PC-9 (cell line): Measurements from ENCODE around the gene EYA2. TPM values are rescaled to one million over a fixed set of nuclear protein-coding genes. Genes with fewer than 3 reads are reported as not detected.
A peak's percentile ranks its signal among the peaks of the same experiment; 100 is the strongest.

Experiments
- BruUV-seq: library from RNA; stranded (reverse); fragments of 400-500 nt; replicated peaks from 2 replicates; lab custom pipeline; 2021; lab: Mats Ljungman, UMichigan
- CTCF ChIA-PET: fragments of 300-600 bp; sonication (Branson Sonifier 250); formaldehyde crosslinking; loops from one replicate; lab custom pipeline; 2022; ENCODE audit warnings: antibody characterized with exemption; lab: Charles Lee
- POLR2A ChIA-PET: fragments of 300-600 bp; sonication (Branson Sonifier 250); formaldehyde crosslinking; loops from one replicate; lab custom pipeline; 2022; ENCODE audit warnings: antibody characterized with exemption; ENCODE audit not compliant: unreplicated experiment; lab: Charles Lee
- DNase-seq, 2 experiments: peaks; one replicate each; pipeline versions ENCODE4 v3.0.0 to v3.0.0-alpha.2; 2015 to 2022; ENCODE audit warnings: mixed read lengths in 1 of 2
- H2AFZ ChIP-seq: fragments of 200-600 bp; sonication (generic); 2 replicates; pipeline ENCODE4 v1.8.1; 2017; ENCODE audit warnings: antibody characterized with exemption
- H3F3A ChIP-seq: fragments of 200-600 bp; sonication (generic); 2 replicates; pipeline ENCODE4 v1.8.1; 2017; ENCODE audit warnings: antibody characterized with exemption, mild to moderate bottlenecking, low read depth; ENCODE audit not compliant: insufficient read depth
- H3K27ac ChIP-seq: fragments of 200-600 bp; sonication (generic); 2 replicates; pipeline ENCODE4 v1.6.1; 2016; ENCODE audit warnings: mixed run types
- H3K27me3 ChIP-seq: fragments of 200-600 bp; sonication (generic); 2 replicates; pipeline ENCODE4 v1.6.1; 2016; ENCODE audit warnings: low read depth, mixed run types; ENCODE audit not compliant: insufficient read depth
- H3K36me3 ChIP-seq: fragments of 200-600 bp; sonication (generic); 2 replicates; pipeline ENCODE4 v1.6.1; 2016; ENCODE audit warnings: low read depth, mixed run types
- H3K4me1 ChIP-seq: fragments of 200-600 bp; sonication (generic); replicated peaks from 2 replicates; pipeline ENCODE4 v1.6.1; 2016; ENCODE audit warnings: mixed run types; ENCODE audit not compliant: insufficient read depth
- H3K4me2 ChIP-seq: fragments of 200-600 bp; sonication (generic); 2 replicates; pipeline ENCODE4 v1.6.1; 2017; ENCODE audit warnings: mixed run types
- H3K4me3 ChIP-seq: fragments of 200-600 bp; sonication (generic); 2 replicates; pipeline ENCODE4 v1.6.1; 2016; ENCODE audit warnings: mixed run types
- H3K79me2 ChIP-seq: fragments of 200-600 bp; sonication (generic); 2 replicates; pipeline ENCODE4 v1.6.1; 2017; ENCODE audit warnings: low read depth, mixed run types
- H3K9me2 ChIP-seq: fragments of 200-600 bp; sonication (generic); 2 replicates; pipeline ENCODE4 v1.8.1; 2017; ENCODE audit warnings: mild to moderate bottlenecking; ENCODE audit not compliant: insufficient read depth
- H3K9me3 ChIP-seq: fragments of 200-600 bp; sonication (generic); 2 replicates; pipeline ENCODE4 v1.8.1; 2016; ENCODE audit warnings: low read depth; ENCODE audit not compliant: insufficient read depth
- H4K20me1 ChIP-seq: fragments of 200-600 bp; sonication (generic); 2 replicates; pipeline ENCODE4 v1.8.1; 2017; ENCODE audit not compliant: insufficient read depth
- EZH2 ChIP-seq: fragments of 200-600 bp; sonication (generic); IDR thresholded peaks from 2 replicates; pipeline ENCODE4 v1.8.0; 2017; ENCODE audit warnings: antibody characterized with exemption, low read depth
- intact Hi-C: fragments of 100-400 bp; cut with micrococcal nuclease; formaldehyde crosslinking; loops from one replicate; pipeline ENCODE4 v1.10.0; 2022; ENCODE audit not compliant: unreplicated experiment
- total RNA-seq: library from RNA; stranded (reverse); gene quantifications from 2 replicates; pipeline ENCODE4 v1.2.3, GENCODE V29; 2021
- TF ChIP-seq, protein P1 (sequence below): fragments of 200-600 bp; sonication (generic); conservative IDR thresholded peaks from 2 replicates; pipeline ENCODE4 v1.6.1; 2017; ENCODE audit warnings: mixed run types, antibody characterized with exemption, mild to moderate bottlenecking, moderate library complexity

The EYA2 gene
- total RNA-seq, 1 experiment from 2014 or later = not detected

- H3K4me2 ChIP-seq = no peak overlapping the region
- no peaks in the 10 kb centered on the region for H3K27me3 ChIP-seq
- H3F3A ChIP-seq = no peaks in the 10 kb centered on the region
- ChIA-PET POLR2A (no interaction called here), CTCF (no interaction called here)
- no peak overlapping the region for H3K27ac ChIP-seq
- H3K9me2 ChIP-seq = no peaks in the 10 kb centered on the region
- no peaks in the 10 kb centered on the region for H3K36me3 ChIP-seq
- no peaks in the 10 kb centered on the region for H3K4me1 ChIP-seq
- no peak for TF ChIP-seq EZH2
- TF ChIP-seq, protein P1, sequence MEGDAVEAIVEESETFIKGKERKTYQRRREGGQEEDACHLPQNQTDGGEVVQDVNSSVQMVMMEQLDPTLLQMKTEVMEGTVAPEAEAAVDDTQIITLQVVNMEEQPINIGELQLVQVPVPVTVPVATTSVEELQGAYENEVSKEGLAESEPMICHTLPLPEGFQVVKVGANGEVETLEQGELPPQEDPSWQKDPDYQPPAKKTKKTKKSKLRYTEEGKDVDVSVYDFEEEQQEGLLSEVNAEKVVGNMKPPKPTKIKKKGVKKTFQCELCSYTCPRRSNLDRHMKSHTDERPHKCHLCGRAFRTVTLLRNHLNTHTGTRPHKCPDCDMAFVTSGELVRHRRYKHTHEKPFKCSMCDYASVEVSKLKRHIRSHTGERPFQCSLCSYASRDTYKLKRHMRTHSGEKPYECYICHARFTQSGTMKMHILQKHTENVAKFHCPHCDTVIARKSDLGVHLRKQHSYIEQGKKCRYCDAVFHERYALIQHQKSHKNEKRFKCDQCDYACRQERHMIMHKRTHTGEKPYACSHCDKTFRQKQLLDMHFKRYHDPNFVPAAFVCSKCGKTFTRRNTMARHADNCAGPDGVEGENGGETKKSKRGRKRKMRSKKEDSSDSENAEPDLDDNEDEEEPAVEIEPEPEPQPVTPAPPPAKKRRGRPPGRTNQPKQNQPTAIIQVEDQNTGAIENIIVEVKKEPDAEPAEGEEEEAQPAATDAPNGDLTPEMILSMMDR = no peak
- no TSS peak for BruUV-seq
- no peaks in the 10 kb centered on the region for H3K79me2 ChIP-seq
- intact Hi-C loops = no loop called here
- no peak for DNase-seq
- no peak overlapping the region for H2AFZ ChIP-seq
- H3K4me3 ChIP-seq = no peak overlapping the region
- H4K20me1 ChIP-seq = no peaks in the 10 kb centered on the region
- peaks cover 12% of the 10 kb centered on the region for H3K9me3 ChIP-seq
These were observed 169.2 kb downstream of the EYA2 start for GRCh38 chr20:47063808-47064207.

DNA sequence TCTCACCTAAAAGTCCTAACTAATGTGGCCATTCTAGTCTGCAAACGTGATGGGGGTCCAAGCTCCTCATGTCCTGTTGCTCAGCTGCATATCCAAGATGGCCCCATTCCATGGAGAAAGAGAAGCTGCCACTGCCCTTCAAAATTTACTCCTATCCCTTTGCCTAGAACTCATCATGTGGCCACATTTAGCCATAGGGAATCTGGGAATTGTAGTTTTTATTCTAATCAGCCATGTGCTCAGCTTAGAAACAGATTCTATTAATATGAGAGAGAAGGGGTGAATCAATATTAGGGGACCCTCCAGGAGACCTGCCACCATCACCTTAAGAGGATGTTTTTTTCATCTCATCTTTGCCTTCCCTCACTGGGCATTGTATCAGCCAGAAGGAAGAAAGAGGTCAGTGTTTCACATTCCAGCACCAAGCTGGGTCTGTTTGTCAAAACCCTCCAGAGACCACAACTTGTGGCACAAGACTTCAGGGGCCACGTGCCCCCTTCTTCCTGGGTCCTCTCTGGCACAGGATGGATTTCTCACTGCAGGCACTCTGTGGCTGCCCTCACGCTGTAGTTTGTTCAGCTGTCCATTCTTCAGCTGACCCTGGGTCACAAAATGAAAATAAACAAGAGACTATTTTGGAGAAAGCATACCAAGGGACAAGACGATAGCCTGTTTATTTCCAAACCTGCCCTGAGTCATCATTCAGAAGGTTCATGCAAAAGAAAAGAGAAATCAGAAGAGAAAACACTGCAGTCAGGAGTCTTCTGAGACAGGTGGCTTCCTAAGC is 172.0 kb downstream of the EYA2 start:
- H3K4me1 ChIP-seq = no peaks in the 10 kb centered on the region
- no peaks in the 10 kb centered on the region for H3F3A ChIP-seq
- no peak overlapping the region for H3K4me2 ChIP-seq
- H3K4me3 ChIP-seq = no peak overlapping the region
- peaks cover 17% of the 10 kb centered on the region for H3K9me3 ChIP-seq
- H3K9me2 ChIP-seq = no peaks in the 10 kb centered on the region
- CTCF ChIA-PET = no interaction called here
- TF ChIP-seq EZH2 = no peak
- TF ChIP-seq, protein P1 = no peak
- intact Hi-C loops = no loop called here
- POLR2A ChIA-PET = interaction anchor here (0.6 kb wide), 1 partner anchor 408 kb away, joined by 3 read pairs; no protein-coding TSS in a partner anchor
- no peak overlapping the region for H2AFZ ChIP-seq
- no peaks in the 10 kb centered on the region for H4K20me1 ChIP-seq
- H3K27me3 ChIP-seq = no peaks in the 10 kb centered on the region
- DNase-seq = peak in 1 of 2 experiments; percentile 65
- H3K79me2 ChIP-seq = no peaks in the 10 kb centered on the region
- no peaks in the 10 kb centered on the region for H3K36me3 ChIP-seq
- no peak overlapping the region for H3K27ac ChIP-seq
- BruUV-seq = no TSS peak

GRCh38 chr20:47067776-47068175 is 173.1 kb downstream of the EYA2 start:
- Histone ChIP-seq H3K4me2 (no peak overlapping the region), H4K20me1 (no peaks in the 10 kb centered on the region), H3K4me1 (no peaks in the 10 kb centered on the region), H3F3A (no peaks in the 10 kb centered on the region), H3K4me3 (no peak overlapping the region), H3K9me3 (peaks cover 17% of the 10 kb centered on the region), H3K36me3 (no peaks in the 10 kb centered on the region), H3K9me2 (no peaks in the 10 kb centered on the region), H3K79me2 (no peaks in the 10 kb centered on the region), H3K27ac (no peak overlapping the region), H2AFZ (no peak overlapping the region), H3K27me3 (no peaks in the 10 kb centered on the region; the same call in 1 of the 2 replicates)
- no TSS peak for BruUV-seq
- no peak for DNase-seq
- intact Hi-C loops = no loop called here
- ChIA-PET POLR2A (no interaction called here), CTCF (no interaction called here)
- no peak for TF ChIP-seq EZH2
- TF ChIP-seq, protein P1 = no peak
